K562 (cell line): ENCODE results near the gene PIRT. TPM values are rescaled to one million over a fixed set of nuclear protein-coding genes. Genes with fewer than 3 reads are reported as not detected.

Experiments used
- ATAC-seq: fragments of 200-7000 bp; cut with Tn5 transposase; 3 replicates; pipeline ENCODE4 v1.9.1; 2020; ENCODE audit warnings: moderate library complexity
- BruUV-seq: library from RNA; stranded (reverse); fragments of 400-500 nt; replicated peaks from 2 replicates; lab custom pipeline; 2021; lab: Mats Ljungman, UMichigan
- CTCF ChIA-PET: fragments of 300-600 bp; formaldehyde crosslinking; extraction: SDS; loops from one replicate; lab custom pipeline; 2021; ENCODE audit warnings: low intra/inter-chr PET ratio; lab: Yijun Ruan, JAX
- POLR2A ChIA-PET: fragments of 300-600, 350-650 bp; sonication (Branson Sonifier 250); formaldehyde crosslinking; extraction: SDS; loops from one replicate; lab custom pipeline; 2021; ENCODE audit warnings: antibody characterized with exemption, inconsistent platforms; lab: Yijun Ruan, JAX
- DNase-seq, 4 experiments: peaks; one replicate each; pipeline versions ENCODE4 v3.0.0 to v3.0.0-alpha.2; 2011 to 2018; ENCODE audit warnings: low spot score in 3 of 4, mixed read lengths in 3 of 4; ENCODE audit errors: extremely low read depth in 1 of 4
- FAIRE-seq: peaks from 2 replicates; lab custom pipeline; 2011; peaks lifted over from hg19 to GRCh38; lab: Jason Lieb, UNC
- H2AFZ ChIP-seq: 2 replicates; pipeline ENCODE4 v1.6.0; 2011; ENCODE audit warnings: low read depth, low read length, control low read depth, inconsistent platforms
- H3K27ac ChIP-seq: fragments of 200-600 bp; 3 replicates; pipeline ENCODE4 v1.8.0; 2011; ENCODE audit warnings: low read depth, mild to moderate bottlenecking, control low read depth, inconsistent platforms, low read length, moderate library complexity, mixed read lengths; ENCODE audit errors: extremely low read depth
- H3K27me3 ChIP-seq, 2 experiments: fragments of 300-600 bp in 1 of 2; 2 replicates in 1 of 2; 3 replicates in 1 of 2; pipeline versions ENCODE4 v1.6.0 to v1.8.0; 2011; ENCODE audit warnings: inconsistent platforms in 2 of 2, low read length in 2 of 2, mild to moderate bottlenecking in 1 of 2, mixed read lengths in 1 of 2, moderate library complexity in 1 of 2; ENCODE audit not compliant: control insufficient read depth in 2 of 2, insufficient read depth in 2 of 2
- H3K36me3 ChIP-seq: fragments of 300-600 bp; 3 replicates; pipeline ENCODE4 v1.8.0; 2011; ENCODE audit warnings: mild to moderate bottlenecking, low read length, inconsistent platforms; ENCODE audit not compliant: control insufficient read depth, insufficient read depth
- H3K4me1 ChIP-seq, 2 experiments: fragments of 200-600 bp in 1 of 2; replicated peaks in 1 of 2; 2 replicates in 1 of 2; 3 replicates in 1 of 2; pipeline versions ENCODE4 v1.5.1 to v1.8.0; 2011; ENCODE audit warnings: inconsistent platforms in 2 of 2, low read length in 2 of 2, mild to moderate bottlenecking in 1 of 2, mixed read lengths in 1 of 2, moderate library complexity in 1 of 2; ENCODE audit not compliant: control insufficient read depth in 2 of 2, insufficient read depth in 2 of 2
- H3K4me2 ChIP-seq: 2 replicates; pipeline ENCODE4 v1.6.1; 2011; ENCODE audit warnings: low read length, control low read depth, inconsistent platforms, mixed read lengths; ENCODE audit not compliant: insufficient read depth
- H3K4me3 ChIP-seq: fragments of 200-600 bp; sonication (generic), shearing (Covaris generic); 2 replicates; pipeline ENCODE4 v1.5.1; 2016; ENCODE audit warnings: control low read depth, inconsistent platforms
- H3K79me2 ChIP-seq: fragments of 200-600 bp; 3 replicates; pipeline ENCODE4 v1.8.0; 2011; ENCODE audit warnings: low read length, inconsistent platforms; ENCODE audit not compliant: control insufficient read depth, insufficient read depth
- H3K9ac ChIP-seq, 2 experiments: 2 replicates each; pipeline versions ENCODE4 v1.6.0 to v1.6.1; 2011; ENCODE audit warnings: low read depth in 2 of 2, low read length in 2 of 2, control low read depth in 1 of 2, inconsistent platforms in 1 of 2, mild to moderate bottlenecking in 1 of 2, mixed read lengths in 1 of 2; ENCODE audit not compliant: insufficient read depth in 1 of 2
- H3K9me1 ChIP-seq: one replicate; pipeline ENCODE4 v1.6.0; 2011; ENCODE audit warnings: inconsistent platforms, mild to moderate bottlenecking, low read length, moderate library complexity; ENCODE audit not compliant: control insufficient read depth, insufficient read depth
- H3K9me3 ChIP-seq: replicated peaks from 2 replicates; pipeline ENCODE4 v1.5.1; 2011; ENCODE audit warnings: low read depth, low read length, inconsistent platforms; ENCODE audit not compliant: control insufficient read depth, insufficient read depth
- H4K20me1 ChIP-seq: replicated peaks from 2 replicates; pipeline ENCODE4 v1.6.1; 2011; ENCODE audit warnings: low read length, inconsistent platforms, mixed read lengths; ENCODE audit not compliant: control insufficient read depth, insufficient read depth
- CREB3 ChIP-seq: fragments of 450-650 bp; conservative IDR thresholded peaks from 2 replicates; pipeline ENCODE4 v1.6.1; 2016; ENCODE audit warnings: missing genetic modification characterization, low read depth, mild to moderate bottlenecking, missing compliant biosample characterization, moderate library complexity
- FOSL1 ChIP-seq: fragments of 200-800 bp; sonication (Bioruptor generic); conservative IDR thresholded peaks from 2 replicates; pipeline ENCODE4 v1.6.1; 2016; ENCODE audit warnings: missing genetic modification characterization, missing compliant biosample characterization
- MYNN ChIP-seq, 2 experiments: sonication (generic); formaldehyde crosslinking in 1 of 2; IDR thresholded peaks; 2 replicates each; pipeline versions ENCODE4 v1.5.0 to v1.6.1; 2016 to 2020; ENCODE audit warnings: antibody characterized with exemption in 1 of 2, missing genetic modification reagents in 1 of 2
- NCOA6 ChIP-seq: fragments of 450-650 bp; IDR thresholded peaks from 2 replicates; pipeline ENCODE4 v1.6.1; 2017; ENCODE audit warnings: mild to moderate bottlenecking
- ZFPM2 ChIP-seq: fragments of 250-450 bp; sonication (Bioruptor Pico); IDR thresholded peaks from 2 replicates; pipeline ENCODE4 v1.5.1; 2022; ENCODE audit warnings: mild to moderate bottlenecking
- WGBS: fragments of 100-300 bp; shearing (Covaris generic); methylation state at CpG from one replicate; pipeline ENCODE4 v1.1.6; 2016; ENCODE audit warnings: low coverage, mixed read lengths; ENCODE audit not compliant: insufficient coverage; ENCODE audit errors: missing lambda C conversion rate; 5-methylcytosine and 5-hydroxymethylcytosine counted together
- in situ Hi-C: fragments of 300-500 bp; cut with MboI; formaldehyde crosslinking; loops from 4 replicates; pipeline ENCODE4 v1.15.0; 2018; ENCODE audit warnings: inconsistent platforms, mixed read lengths
- intact Hi-C: fragments of 100-400 bp; cut with micrococcal nuclease; formaldehyde crosslinking; loops from 2 replicates; pipeline ENCODE4 v1.14.2; 2022
- polyA plus RNA-seq, 8 experiments: library from polyadenylated mRNA; depleted of rRNA in 4 of 8; stranded (reverse) in 5 of 8; unstranded in 3 of 8; fragments of >200 nt; fragmentation: Nextera tagmentation in 2 of 8; fragmentation: Illumina TruSeq in 1 of 8; extraction: Ambion mirVana in 2 of 8; extraction: Trizol in 1 of 8; gene quantifications; 2 replicates each; pipeline versions ENCODE4 v1.2.1 to v1.2.3, GENCODE V29; 2011 to 2014; ENCODE audit warnings: inconsistent platforms in 1 of 8, missing spikeins in 1 of 8
- total RNA-seq, 7 experiments: library from RNA; depleted of rRNA in 6 of 7; stranded (reverse); fragments of >200 nt in 6 of 7; fragmentation: Illumina TruSeq in 2 of 7; extraction: Trizol in 2 of 7; gene quantifications; 2 replicates each; pipeline versions ENCODE4 v1.2.1 to v1.2.3, GENCODE V29; 2011 to 2021; ENCODE audit warnings: low replicate concordance in 1 of 7
- TF ChIP-seq, protein P1 (sequence below): fragments of 450-650 bp; IDR thresholded peaks from 2 replicates; pipeline ENCODE4 v1.6.1; 2018; ENCODE audit not compliant: partially characterized antibody
- TF ChIP-seq, protein P2 (sequence below): fragments of 250-450 bp; sonication (Bioruptor Pico); IDR thresholded peaks from 2 replicates; pipeline ENCODE4 v1.5.0; 2021
- TF ChIP-seq, protein P3 (sequence below): fragments of 200-800 bp; sonication (Bioruptor generic); IDR thresholded peaks from 2 replicates; pipeline ENCODE4 v1.6.1; 2016; ENCODE audit warnings: missing genetic modification characterization, missing compliant biosample characterization

The PIRT gene
- total and polyA plus RNA-seq, 9 of the 15 experiments (the other 6 are each of a cell fraction or from before 2014, with no cell fraction given) = not detected

DNA sequence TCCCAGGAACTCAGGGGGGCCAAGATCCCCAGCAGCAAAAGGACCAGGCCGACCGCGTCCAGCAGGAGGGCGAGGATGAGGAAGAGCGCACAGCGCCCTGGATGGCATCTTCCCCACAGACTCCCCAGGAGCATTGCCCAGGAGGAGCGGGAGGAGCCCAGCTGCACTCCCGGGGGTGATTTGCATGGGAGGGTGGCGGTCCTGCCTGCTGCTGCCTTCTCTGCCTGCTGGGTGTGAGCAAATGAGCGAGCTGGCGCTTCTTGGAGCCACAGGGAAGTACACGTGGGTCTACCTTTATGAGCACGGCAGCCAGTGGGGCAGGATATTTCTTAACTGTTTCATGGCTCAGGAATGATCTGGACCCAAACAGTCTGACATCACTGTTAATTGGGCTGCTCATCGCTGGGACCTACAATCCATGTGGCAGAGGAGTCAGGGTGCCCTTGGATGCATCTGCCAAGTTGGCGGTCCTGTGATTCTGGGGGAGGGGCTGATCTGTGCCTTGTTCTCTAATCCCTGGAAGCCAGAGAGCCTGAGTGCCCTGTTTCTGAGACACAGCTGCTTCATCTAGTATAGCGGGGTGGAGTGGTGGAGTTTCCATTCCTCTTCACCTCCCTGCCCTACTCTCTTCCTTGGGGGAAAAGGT, 33.9 kb downstream of the PIRT start, which contains the start of gene TMEM238L (continued):
- no peak for TF ChIP-seq MYNN (IDR thresholded peaks at IDR 0.05)
- TF ChIP-seq MYNN (CRISPR knock-in tag; IDR thresholded peaks at IDR 0.05) = no peak
- TF ChIP-seq, protein P1, sequence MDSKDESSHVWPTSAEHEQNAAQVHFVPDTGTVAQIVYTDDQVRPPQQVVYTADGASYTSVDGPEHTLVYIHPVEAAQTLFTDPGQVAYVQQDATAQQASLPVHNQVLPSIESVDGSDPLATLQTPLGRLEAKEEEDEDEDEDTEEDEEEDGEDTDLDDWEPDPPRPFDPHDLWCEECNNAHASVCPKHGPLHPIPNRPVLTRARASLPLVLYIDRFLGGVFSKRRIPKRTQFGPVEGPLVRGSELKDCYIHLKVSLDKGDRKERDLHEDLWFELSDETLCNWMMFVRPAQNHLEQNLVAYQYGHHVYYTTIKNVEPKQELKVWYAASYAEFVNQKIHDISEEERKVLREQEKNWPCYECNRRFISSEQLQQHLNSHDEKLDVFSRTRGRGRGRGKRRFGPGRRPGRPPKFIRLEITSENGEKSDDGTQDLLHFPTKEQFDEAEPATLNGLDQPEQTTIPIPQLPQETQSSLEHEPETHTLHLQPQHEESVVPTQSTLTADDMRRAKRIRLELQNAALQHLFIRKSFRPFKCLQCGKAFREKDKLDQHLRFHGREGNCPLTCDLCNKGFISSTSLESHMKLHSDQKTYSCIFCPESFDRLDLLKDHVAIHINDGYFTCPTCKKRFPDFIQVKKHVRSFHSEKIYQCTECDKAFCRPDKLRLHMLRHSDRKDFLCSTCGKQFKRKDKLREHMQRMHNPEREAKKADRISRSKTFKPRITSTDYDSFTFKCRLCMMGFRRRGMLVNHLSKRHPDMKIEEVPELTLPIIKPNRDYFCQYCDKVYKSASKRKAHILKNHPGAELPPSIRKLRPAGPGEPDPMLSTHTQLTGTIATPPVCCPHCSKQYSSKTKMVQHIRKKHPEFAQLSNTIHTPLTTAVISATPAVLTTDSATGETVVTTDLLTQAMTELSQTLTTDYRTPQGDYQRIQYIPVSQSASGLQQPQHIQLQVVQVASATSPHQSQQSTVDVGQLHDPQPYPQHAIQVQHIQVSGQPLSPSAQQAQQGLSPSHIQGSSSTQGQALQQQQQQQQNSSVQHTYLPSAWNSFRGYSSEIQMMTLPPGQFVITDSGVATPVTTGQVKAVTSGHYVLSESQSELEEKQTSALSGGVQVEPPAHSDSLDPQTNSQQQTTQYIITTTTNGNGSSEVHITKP = no peak
- no peak for TF ChIP-seq NCOA6

DNA sequence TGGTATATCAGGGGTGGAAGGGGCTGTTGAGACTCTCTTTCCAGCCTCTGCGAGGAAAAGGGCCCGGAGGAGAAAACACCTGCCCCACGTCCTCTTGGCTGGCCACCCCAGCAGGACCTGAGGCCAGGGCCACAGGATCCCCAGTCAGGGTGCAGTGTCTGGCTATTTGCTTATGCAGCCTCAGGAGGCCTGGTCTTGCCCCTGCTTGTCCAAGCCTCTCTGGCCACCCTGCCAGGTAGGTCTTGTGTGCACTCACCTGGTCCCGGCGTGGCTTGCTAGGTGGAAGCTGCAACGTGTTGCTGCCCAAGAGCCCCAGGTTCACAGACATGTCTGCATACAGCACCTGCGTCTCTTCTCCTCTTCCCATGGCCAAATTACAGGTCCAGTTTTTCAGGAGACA, 34.5 kb downstream of the PIRT start:
- no peak overlapping the region for H3K9ac ChIP-seq
- H3K36me3 ChIP-seq = no peaks in the 10 kb centered on the region
- BruUV-seq = no TSS peak
- H3K27ac ChIP-seq = no peak overlapping the region
- no peak overlapping the region for H3K4me2 ChIP-seq
- H3K9me1 ChIP-seq = no peaks in the 10 kb centered on the region
- H3K79me2 ChIP-seq = no peaks in the 10 kb centered on the region
- H3K27me3 ChIP-seq = peaks cover 0 to 30% of the 10 kb centered on the region in 2 experiments; a peak in 2 of 5 replicates
- in situ Hi-C loops = no loop called here
- no peaks in the 10 kb centered on the region for H4K20me1 ChIP-seq
- no peaks in the 10 kb centered on the region; a peak in 1 of 5 replicates for H3K4me1 ChIP-seq
- DNase-seq (no peak), FAIRE-seq (no peak), ATAC-seq (no peak)
- H3K9me3 ChIP-seq = no peaks in the 10 kb centered on the region
- H2AFZ ChIP-seq = no peak overlapping the region
- H3K4me3 ChIP-seq = no peak overlapping the region
- POLR2A ChIA-PET = no interaction called here
- CTCF ChIA-PET = no interaction called here
- intact Hi-C loops = no loop called here
- WGBS = 0% methylated on average over 7 of the region's 7 CpGs
- TF ChIP-seq FOSL1 (tag) (no peak), ZFPM2 (CRISPR knock-in tag) (no peak), CREB3 (no peak)
- TF ChIP-seq, protein P2, sequence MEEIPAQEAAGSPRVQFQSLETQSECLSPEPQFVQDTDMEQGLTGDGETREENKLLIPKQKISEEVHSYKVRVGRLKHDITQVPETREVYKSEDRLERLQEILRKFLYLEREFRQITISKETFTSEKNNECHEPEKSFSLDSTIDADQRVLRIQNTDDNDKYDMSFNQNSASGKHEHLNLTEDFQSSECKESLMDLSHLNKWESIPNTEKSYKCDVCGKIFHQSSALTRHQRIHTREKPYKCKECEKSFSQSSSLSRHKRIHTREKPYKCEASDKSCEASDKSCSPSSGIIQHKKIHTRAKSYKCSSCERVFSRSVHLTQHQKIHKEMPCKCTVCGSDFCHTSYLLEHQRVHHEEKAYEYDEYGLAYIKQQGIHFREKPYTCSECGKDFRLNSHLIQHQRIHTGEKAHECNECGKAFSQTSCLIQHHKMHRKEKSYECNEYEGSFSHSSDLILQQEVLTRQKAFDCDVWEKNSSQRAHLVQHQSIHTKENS = no peak
- TF ChIP-seq, protein P3, sequence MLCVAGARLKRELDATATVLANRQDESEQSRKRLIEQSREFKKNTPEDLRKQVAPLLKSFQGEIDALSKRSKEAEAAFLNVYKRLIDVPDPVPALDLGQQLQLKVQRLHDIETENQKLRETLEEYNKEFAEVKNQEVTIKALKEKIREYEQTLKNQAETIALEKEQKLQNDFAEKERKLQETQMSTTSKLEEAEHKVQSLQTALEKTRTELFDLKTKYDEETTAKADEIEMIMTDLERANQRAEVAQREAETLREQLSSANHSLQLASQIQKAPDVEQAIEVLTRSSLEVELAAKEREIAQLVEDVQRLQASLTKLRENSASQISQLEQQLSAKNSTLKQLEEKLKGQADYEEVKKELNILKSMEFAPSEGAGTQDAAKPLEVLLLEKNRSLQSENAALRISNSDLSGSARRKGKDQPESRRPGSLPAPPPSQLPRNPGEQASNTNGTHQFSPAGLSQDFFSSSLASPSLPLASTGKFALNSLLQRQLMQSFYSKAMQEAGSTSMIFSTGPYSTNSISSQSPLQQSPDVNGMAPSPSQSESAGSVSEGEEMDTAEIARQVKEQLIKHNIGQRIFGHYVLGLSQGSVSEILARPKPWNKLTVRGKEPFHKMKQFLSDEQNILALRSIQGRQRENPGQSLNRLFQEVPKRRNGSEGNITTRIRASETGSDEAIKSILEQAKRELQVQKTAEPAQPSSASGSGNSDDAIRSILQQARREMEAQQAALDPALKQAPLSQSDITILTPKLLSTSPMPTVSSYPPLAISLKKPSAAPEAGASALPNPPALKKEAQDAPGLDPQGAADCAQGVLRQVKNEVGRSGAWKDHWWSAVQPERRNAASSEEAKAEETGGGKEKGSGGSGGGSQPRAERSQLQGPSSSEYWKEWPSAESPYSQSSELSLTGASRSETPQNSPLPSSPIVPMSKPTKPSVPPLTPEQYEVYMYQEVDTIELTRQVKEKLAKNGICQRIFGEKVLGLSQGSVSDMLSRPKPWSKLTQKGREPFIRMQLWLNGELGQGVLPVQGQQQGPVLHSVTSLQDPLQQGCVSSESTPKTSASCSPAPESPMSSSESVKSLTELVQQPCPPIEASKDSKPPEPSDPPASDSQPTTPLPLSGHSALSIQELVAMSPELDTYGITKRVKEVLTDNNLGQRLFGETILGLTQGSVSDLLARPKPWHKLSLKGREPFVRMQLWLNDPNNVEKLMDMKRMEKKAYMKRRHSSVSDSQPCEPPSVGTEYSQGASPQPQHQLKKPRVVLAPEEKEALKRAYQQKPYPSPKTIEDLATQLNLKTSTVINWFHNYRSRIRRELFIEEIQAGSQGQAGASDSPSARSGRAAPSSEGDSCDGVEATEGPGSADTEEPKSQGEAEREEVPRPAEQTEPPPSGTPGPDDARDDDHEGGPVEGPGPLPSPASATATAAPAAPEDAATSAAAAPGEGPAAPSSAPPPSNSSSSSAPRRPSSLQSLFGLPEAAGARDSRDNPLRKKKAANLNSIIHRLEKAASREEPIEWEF (CRISPR knock-in tag) = no peak
